ENCODE results near the gene KCNN1.

DNA sequence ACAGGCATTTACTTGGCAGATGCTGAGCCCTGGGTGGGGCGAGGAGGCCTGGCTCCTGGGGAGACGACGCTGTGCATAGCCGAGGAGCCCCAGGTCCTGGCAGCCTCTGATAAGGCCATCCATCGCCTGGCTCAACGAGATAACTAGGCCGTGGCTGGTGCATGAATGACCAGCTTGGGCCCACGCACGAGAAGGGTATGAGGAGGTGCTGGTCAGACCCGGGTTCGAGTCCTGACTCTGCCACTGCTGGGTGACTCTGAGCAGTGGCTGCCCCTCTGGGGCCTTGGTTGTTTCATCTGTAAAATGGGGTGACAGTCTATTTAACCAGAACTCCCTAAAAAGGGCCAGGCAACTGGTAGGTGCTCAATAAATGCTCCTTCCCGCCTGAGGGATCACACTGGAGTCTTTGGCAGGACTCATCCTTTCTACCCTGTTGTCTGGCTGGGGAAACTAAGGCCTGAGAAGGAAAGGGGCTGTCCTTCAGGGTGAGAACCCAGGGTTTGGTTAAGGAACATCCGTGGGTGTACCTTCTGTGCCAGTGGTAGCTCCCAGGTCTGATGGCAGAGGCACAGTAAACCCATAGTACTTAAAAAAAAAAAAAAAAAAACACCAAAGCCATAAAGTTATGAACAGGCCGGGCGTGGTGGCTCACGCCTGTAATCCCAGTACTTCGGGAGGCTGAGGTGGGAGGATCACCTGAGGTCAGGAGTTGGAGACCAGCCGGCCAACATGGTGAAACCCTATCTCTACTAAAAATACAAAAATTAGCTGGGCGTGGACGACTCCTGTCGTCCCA lies 33.0 kb downstream of the KCNN1 start:
- TF ChIP-seq, protein P1, sequence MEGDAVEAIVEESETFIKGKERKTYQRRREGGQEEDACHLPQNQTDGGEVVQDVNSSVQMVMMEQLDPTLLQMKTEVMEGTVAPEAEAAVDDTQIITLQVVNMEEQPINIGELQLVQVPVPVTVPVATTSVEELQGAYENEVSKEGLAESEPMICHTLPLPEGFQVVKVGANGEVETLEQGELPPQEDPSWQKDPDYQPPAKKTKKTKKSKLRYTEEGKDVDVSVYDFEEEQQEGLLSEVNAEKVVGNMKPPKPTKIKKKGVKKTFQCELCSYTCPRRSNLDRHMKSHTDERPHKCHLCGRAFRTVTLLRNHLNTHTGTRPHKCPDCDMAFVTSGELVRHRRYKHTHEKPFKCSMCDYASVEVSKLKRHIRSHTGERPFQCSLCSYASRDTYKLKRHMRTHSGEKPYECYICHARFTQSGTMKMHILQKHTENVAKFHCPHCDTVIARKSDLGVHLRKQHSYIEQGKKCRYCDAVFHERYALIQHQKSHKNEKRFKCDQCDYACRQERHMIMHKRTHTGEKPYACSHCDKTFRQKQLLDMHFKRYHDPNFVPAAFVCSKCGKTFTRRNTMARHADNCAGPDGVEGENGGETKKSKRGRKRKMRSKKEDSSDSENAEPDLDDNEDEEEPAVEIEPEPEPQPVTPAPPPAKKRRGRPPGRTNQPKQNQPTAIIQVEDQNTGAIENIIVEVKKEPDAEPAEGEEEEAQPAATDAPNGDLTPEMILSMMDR (conservative IDR thresholded peaks at IDR 0.05; ENCODE audit: low read length), result no peak
- no peak for TF ChIP-seq EZH2phosphoT487 (IDR thresholded peaks at IDR 0.05; ENCODE audit: borderline replicate concordance)

All from Loucy (cell line).